ENCODE data around the gene CLSTN2.

The CLSTN2 gene

DNA sequence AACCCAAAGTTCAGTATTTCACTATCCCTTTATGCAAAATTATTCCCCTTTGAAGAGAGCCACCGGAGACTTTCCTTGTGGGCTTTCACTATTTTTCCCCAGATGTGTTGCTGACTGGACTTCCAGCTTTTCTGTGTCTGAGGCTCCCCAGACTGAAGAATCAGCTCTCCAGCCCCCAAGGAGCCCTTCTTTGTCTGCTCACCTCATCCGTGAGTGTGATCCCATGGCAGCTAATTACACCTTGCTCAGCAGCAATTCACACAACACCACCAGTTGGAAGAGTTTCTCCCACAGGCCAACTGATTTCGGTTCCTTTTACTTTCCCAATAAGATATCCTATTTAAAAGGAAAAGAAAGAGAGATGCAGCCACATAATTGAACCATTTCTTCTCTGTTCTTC, 493.4 kb downstream of the CLSTN2 start:
- no peak overlapping the region for H3K4me2 ChIP-seq
- H4K20me1 ChIP-seq = no peaks in the 10 kb centered on the region
- no peaks in the 10 kb centered on the region for H3K36me3 ChIP-seq
- no peak overlapping the region for H3K4me3 ChIP-seq
- H3K27ac ChIP-seq = no peak overlapping the region
- H3K27me3 ChIP-seq = no peaks in the 10 kb centered on the region
- no peaks in the 10 kb centered on the region for H3K4me1 ChIP-seq
- H3K9ac ChIP-seq = no peak overlapping the region
- H3K9me3 ChIP-seq (replicated peaks in 1 of 11) = no peaks in the 10 kb centered on the region
- TF ChIP-seq Cebpa-rat (IDR thresholded peaks at IDR 0.05) = no peak

DNA sequence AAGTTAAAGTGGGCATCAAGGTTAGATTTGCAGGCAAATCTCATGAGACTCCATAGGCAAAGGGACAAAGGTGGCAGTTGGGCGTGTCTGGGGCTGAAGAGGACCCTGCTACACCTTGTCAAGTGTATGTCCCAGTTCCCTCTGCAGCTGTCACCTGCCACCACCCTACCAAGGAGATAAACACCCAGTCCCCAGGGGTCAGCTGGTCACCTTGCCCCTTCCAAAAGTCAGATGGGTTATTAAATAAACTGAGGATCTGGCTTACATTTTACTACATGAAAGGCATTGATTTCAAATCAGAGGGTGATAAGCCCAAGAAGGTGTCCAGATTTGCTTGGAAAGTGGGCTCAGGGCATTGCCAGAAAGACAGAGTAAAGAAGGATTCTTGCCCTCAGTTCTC, 494.8 kb downstream of the CLSTN2 start:
- no peak overlapping the region for H3K27ac ChIP-seq
- H3K4me3 ChIP-seq = no peak overlapping the region
- H3K4me2 ChIP-seq = no peak overlapping the region
- no peak for TF ChIP-seq Cebpa-rat (IDR thresholded peaks at IDR 0.05)
- no peaks in the 10 kb centered on the region for H3K27me3 ChIP-seq
- no peaks in the 10 kb centered on the region for H3K36me3 ChIP-seq
- H3K9ac ChIP-seq = no peak overlapping the region
- no peaks in the 10 kb centered on the region for H3K4me1 ChIP-seq
- H3K9me3 ChIP-seq (replicated peaks in 1 of 11) = no peaks in the 10 kb centered on the region
- no peaks in the 10 kb centered on the region for H4K20me1 ChIP-seq

DNA sequence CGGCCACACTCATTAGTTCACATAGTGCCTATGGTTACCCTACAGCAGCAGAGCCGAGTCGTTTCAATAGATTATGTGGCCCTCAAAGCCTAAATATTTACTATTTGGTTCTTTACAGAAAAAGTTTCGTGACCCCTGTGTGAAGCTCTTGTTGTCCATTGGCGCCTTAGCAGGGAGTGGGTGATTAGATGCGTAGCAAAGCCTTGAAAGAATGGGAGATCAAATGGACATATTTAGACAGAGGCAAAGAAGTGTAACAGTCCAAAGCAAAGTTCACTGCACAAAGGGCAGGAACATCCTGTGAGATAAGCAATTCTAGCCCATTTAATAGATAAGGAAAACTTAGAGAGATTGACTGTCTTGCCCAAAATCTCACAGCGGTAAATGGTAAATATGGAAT, 495.5 kb downstream of the CLSTN2 start:
- Histone ChIP-seq H3K9me3 (replicated peaks in 1 of 11) (no peaks in the 10 kb centered on the region), H3K4me1 (no peaks in the 10 kb centered on the region), H3K4me3 (no peak overlapping the region), H3K4me2 (no peak overlapping the region), H3K27ac (no peak overlapping the region), H4K20me1 (no peaks in the 10 kb centered on the region), H3K9ac (no peak overlapping the region), H3K27me3 (no peaks in the 10 kb centered on the region), H3K36me3 (no peaks in the 10 kb centered on the region)
- no peak for TF ChIP-seq Cebpa-rat (IDR thresholded peaks at IDR 0.05)

DNA sequence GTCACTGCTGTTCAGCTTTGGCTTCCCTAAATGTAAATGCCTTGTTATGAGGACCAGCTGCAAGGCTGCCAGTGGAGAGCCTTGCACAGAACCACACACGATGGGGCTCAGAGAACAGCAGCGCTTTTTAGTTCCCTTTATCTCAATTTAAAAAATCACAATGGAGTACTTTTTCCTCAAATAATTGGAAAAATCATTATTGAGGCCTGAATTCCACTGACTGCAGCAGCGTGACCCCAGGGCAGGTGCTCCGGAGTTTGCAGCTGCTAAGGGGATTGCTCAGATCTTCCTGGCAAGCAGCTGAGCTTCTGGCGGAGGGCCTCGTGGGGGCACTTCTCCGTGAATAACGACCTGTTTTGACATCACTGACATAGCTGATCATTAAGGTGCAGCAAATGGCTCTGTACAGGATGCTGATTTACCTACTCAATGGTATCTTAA, 497.3 kb downstream of the CLSTN2 start:
- no peak overlapping the region for H3K9ac ChIP-seq
- no peaks in the 10 kb centered on the region for H3K27me3 ChIP-seq
- H3K9me3 ChIP-seq (replicated peaks in 1 of 11) = no peaks in the 10 kb centered on the region
- no peak overlapping the region for H3K4me3 ChIP-seq
- no peaks in the 10 kb centered on the region for H4K20me1 ChIP-seq
- no peaks in the 10 kb centered on the region for H3K4me1 ChIP-seq
- no peak for TF ChIP-seq Cebpa-rat (IDR thresholded peaks at IDR 0.05)
- no peaks in the 10 kb centered on the region for H3K36me3 ChIP-seq
- no peak overlapping the region for H3K27ac ChIP-seq
- H3K4me2 ChIP-seq = no peak overlapping the region

- H3K4me2 ChIP-seq = no peak overlapping the region
- H3K36me3 ChIP-seq = no peaks in the 10 kb centered on the region
- no peak overlapping the region for H3K9ac ChIP-seq
- no peaks in the 10 kb centered on the region for H4K20me1 ChIP-seq
- H3K4me1 ChIP-seq = no peaks in the 10 kb centered on the region
- no peak overlapping the region for H3K4me3 ChIP-seq
- no peaks in the 10 kb centered on the region for H3K27me3 ChIP-seq
- no peak for TF ChIP-seq Cebpa-rat (IDR thresholded peaks at IDR 0.05)
- H3K27ac ChIP-seq = no peak overlapping the region
- no peaks in the 10 kb centered on the region for H3K9me3 ChIP-seq (replicated peaks in 1 of 11)
These were observed 498.4 kb downstream of the CLSTN2 start for GRCh38 chr3:140433431-140433830.

DNA sequence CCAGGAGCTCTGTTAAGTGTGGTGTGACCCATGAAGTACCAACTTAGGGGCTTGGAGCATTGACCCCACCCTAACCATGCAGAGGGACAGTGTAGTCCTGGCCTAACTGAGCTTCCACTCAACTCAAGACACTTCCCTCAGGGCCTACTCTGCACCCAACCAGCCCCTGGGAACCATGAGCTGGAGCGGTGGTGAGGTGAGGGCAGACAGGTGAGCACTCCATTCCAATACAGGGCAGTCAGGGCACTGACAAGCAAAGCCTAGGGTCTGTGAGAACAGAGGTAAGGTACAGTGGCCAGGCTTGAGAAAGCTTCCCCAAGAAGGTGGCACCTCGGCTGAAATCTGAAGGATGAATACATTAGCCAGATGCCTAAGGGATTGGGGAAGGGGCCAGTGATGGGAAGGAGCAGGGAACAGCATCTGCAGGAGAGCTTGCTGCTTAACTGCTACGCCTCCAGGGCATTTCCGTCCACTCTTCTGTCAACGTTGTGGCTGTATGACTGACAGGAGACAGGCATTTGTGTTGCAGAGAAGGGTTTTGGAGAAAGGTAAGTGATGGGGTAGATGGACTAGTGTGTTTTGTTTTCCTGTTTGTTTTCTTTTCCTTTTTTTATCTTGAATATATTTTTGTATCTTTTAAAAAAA, 499.4 kb downstream of the CLSTN2 start:
- H3K9me3 ChIP-seq (replicated peaks in 1 of 11) = no peaks in the 10 kb centered on the region
- TF ChIP-seq Cebpa-rat (IDR thresholded peaks at IDR 0.05) = no peak
- no peak overlapping the region for H3K4me3 ChIP-seq
- no peak overlapping the region for H3K27ac ChIP-seq
- no peaks in the 10 kb centered on the region for H3K27me3 ChIP-seq
- H3K4me1 ChIP-seq = no peaks in the 10 kb centered on the region
- H3K4me2 ChIP-seq = no peak overlapping the region
- no peak overlapping the region for H3K9ac ChIP-seq
- no peaks in the 10 kb centered on the region for H4K20me1 ChIP-seq
- H3K36me3 ChIP-seq = no peaks in the 10 kb centered on the region

- Histone ChIP-seq H3K9me3 (replicated peaks in 1 of 11) (no peaks in the 10 kb centered on the region), H3K27me3 (no peaks in the 10 kb centered on the region), H3K9ac (no peak overlapping the region), H3K4me2 (no peak overlapping the region), H3K4me1 (no peaks in the 10 kb centered on the region), H3K36me3 (no peaks in the 10 kb centered on the region), H4K20me1 (no peaks in the 10 kb centered on the region), H3K4me3 (no peak overlapping the region), H3K27ac (no peak overlapping the region)
- no peak for TF ChIP-seq Cebpa-rat (IDR thresholded peaks at IDR 0.05)
These were observed 501.4 kb downstream of the CLSTN2 start for GRCh38 chr3:140436421-140436820.

- Histone ChIP-seq H4K20me1 (no peaks in the 10 kb centered on the region), H3K9ac (no peak overlapping the region), H3K4me3 (no peak overlapping the region), H3K27me3 (no peaks in the 10 kb centered on the region), H3K9me3 (replicated peaks in 1 of 11) (no peaks in the 10 kb centered on the region), H3K4me2 (no peak overlapping the region), H3K4me1 (no peaks in the 10 kb centered on the region), H3K36me3 (no peaks in the 10 kb centered on the region), H3K27ac (no peak overlapping the region)
- no peak for TF ChIP-seq Cebpa-rat (IDR thresholded peaks at IDR 0.05)
These were observed 503.9 kb downstream of the CLSTN2 start for GRCh38 chr3:140438736-140439470.

GRCh38 chr3:140439527-140439926, 504.5 kb downstream of the CLSTN2 start:
- TF ChIP-seq Cebpa-rat (IDR thresholded peaks at IDR 0.05) = no peak
- Histone ChIP-seq H3K4me1 (no peaks in the 10 kb centered on the region), H3K4me3 (no peak overlapping the region), H3K4me2 (no peak overlapping the region), H3K27me3 (no peaks in the 10 kb centered on the region), H3K27ac (no peak overlapping the region), H3K36me3 (no peaks in the 10 kb centered on the region), H3K9me3 (replicated peaks in 1 of 11) (no peaks in the 10 kb centered on the region), H3K9ac (no peak overlapping the region), H4K20me1 (no peaks in the 10 kb centered on the region)

GRCh38 chr3:140440446-140440845, 505.5 kb downstream of the CLSTN2 start:
- no peak overlapping the region for H3K4me3 ChIP-seq
- no peaks in the 10 kb centered on the region for H3K9me3 ChIP-seq (replicated peaks in 1 of 11)
- no peak for TF ChIP-seq Cebpa-rat (IDR thresholded peaks at IDR 0.05)
- H3K4me2 ChIP-seq = no peak overlapping the region
- H3K36me3 ChIP-seq = no peaks in the 10 kb centered on the region
- no peak overlapping the region for H3K27ac ChIP-seq
- no peaks in the 10 kb centered on the region for H3K27me3 ChIP-seq
- H3K9ac ChIP-seq = no peak overlapping the region
- H3K4me1 ChIP-seq = no peaks in the 10 kb centered on the region
- H4K20me1 ChIP-seq = no peaks in the 10 kb centered on the region
